Fibroblast of mammary gland (primary cell): ENCODE data around the gene TANGO2.

Experiments
- DNase-seq: peaks from one replicate; pipeline ENCODE4 v3.0.0-alpha.2; 2010; ENCODE audit warnings: low read depth
- H3K4me3 ChIP-seq: 2 replicates; pipeline ENCODE4 v1.5.1; 2011; ENCODE audit warnings: low read depth, mild to moderate bottlenecking, low read length, moderate library complexity; ENCODE audit not compliant: control insufficient read depth
- TF ChIP-seq, protein P1 (sequence below): conservative IDR thresholded peaks from 2 replicates; pipeline ENCODE4 v1.5.1; 2011; ENCODE audit warnings: low read depth, low read length, inconsistent platforms; ENCODE audit not compliant: control insufficient read depth, insufficient read depth

The TANGO2 gene

GRCh38 chr22:20040327-20041200 is 19.7 kb downstream of the TANGO2 start:
- TF ChIP-seq, protein P1, sequence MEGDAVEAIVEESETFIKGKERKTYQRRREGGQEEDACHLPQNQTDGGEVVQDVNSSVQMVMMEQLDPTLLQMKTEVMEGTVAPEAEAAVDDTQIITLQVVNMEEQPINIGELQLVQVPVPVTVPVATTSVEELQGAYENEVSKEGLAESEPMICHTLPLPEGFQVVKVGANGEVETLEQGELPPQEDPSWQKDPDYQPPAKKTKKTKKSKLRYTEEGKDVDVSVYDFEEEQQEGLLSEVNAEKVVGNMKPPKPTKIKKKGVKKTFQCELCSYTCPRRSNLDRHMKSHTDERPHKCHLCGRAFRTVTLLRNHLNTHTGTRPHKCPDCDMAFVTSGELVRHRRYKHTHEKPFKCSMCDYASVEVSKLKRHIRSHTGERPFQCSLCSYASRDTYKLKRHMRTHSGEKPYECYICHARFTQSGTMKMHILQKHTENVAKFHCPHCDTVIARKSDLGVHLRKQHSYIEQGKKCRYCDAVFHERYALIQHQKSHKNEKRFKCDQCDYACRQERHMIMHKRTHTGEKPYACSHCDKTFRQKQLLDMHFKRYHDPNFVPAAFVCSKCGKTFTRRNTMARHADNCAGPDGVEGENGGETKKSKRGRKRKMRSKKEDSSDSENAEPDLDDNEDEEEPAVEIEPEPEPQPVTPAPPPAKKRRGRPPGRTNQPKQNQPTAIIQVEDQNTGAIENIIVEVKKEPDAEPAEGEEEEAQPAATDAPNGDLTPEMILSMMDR = no peak
- H3K4me3 ChIP-seq = no peak overlapping the region
- DNase-seq = no peak

DNA sequence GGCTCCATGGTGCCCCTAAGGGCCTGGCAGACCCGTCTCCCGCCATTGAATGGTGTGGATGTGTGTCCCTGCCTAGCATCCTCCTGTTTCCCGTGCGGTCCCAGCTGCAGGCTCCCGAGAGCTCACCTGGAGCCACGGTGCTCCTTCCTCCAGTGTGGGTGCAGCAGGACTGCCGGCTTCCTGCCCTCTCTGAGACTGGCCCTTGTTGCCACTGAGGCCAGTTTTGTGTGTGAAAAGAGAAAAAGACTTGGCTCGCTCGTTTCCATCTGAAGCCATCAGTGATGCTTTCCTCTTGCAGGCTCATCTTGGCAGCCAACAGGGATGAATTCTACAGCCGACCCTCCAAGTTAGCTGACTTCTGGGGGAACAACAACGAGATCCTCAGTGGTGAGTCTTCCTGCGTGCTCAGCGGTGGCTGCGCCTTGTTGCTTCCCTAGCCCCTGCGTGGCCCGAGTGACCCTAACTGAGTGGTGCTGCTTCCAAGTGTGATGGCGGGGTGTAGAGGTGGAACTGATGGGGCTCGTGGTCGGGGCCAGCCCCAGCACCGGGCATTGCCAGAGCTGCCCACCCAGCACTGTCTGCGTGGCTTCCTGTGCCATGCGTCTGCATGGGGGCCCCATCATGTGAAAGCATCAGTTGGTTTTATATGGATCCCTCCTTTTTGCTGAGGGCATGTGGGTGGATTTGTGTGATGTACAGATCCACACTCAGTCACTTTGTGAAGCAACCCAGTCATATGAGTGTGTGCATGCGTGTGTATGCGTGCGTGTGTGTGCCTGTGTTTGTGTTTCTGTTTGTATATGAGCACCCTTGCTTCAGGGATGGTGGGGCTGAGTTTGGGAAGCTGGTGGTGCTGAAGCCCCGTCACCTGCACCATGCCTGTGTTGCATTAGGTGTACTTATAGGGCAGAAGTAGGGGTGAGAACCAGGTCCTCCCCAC is 22.4 kb downstream of the TANGO2 start:
- TF ChIP-seq, protein P1 = no peak
- H3K4me3 ChIP-seq = no peak overlapping the region
- DNase-seq = no peak

DNA sequence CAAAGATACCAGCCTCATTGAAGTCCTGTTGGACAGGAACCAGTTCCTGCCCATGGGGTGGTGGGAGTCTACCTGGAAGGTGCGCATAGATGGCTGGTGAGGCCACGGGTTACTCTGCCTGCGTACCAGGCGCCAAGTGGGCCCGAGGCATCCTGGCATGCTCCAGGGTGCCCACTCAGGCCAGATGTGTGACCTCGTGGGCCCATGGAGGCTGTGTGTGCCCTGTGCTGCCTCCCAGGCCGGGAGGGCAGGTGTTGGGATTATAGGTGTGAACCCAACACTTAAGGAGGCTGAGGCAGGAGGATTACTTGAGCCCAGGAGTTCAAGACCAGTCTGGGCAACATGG is 23.1 kb downstream of the TANGO2 start:
- DNase-seq = no peak
- TF ChIP-seq, protein P1 = no peak
- H3K4me3 ChIP-seq = no peak overlapping the region

DNA sequence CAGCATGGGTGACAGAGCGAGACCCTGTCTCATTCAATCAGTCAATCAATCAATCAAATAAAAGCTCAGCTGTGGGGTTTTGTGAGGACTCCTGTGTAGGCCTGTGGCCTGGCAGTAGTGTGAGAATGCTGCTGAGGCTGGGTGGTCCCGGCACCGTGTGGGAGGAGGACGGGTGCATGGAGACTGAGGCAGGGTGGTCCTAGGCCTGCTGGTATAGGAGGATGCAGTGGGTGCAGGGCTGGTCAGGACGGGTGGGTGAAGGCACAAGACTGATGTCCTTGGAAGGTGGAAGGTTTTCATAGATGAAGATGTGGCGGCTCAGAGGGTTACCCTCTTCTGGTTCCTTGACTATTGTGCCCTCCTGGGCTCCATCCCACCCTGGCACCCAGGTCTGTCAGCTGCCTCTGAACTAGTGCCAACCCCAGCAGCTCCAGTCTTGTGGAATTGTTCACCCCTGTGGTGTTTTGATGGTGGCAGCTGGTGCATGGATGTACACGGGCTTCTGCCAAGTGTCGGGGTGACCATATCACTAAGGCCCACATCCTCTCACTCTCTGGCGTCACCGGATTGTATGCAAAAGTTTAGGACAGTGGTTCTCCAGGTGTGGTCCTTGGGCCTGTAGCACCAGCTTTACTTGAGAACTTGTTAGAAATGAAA is 23.7 kb downstream of the TANGO2 start:
- TF ChIP-seq, protein P1 = no peak
- no peak overlapping the region for H3K4me3 ChIP-seq
- DNase-seq = no peak

DNA sequence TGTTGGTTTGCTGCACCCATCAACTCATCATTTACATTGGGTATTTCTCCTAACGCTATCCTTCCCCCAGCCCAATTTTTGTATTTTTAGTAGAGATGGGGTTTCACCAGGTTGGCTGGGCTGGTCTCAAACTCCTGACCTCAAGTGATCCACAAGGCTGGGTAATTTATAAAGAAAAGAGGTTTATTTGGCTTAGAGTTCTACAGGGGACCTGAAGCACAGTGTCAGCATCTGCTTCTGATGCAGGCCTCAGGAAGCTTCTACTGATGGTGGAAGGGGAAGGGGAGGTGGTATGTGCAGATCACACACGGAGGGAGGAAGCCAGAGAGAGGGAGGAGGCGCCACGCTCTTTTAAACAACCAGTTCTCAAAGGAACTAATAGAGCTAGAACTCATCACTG is 25.8 kb downstream of the TANGO2 start:
- H3K4me3 ChIP-seq = no peak overlapping the region
- TF ChIP-seq, protein P1 = no peak
- no peak for DNase-seq

- H3K4me3 ChIP-seq = no peak overlapping the region
- no peak for DNase-seq
- TF ChIP-seq, protein P1 = no peak
These were observed 31.0 kb downstream of the TANGO2 start for GRCh38 chr22:20051927-20052308.
